ENCODE results near the gene FLNC. TPM values are rescaled to one million over a fixed set of nuclear protein-coding genes. Genes with fewer than 3 reads are reported as not detected.

FLNC gene
- total RNA-seq, 3 donors from 2014 or later (not counting 1 experiment from before 2014, with no cell fraction given), result 0.05 to 0.25 TPM; not detected in 1

DNA sequence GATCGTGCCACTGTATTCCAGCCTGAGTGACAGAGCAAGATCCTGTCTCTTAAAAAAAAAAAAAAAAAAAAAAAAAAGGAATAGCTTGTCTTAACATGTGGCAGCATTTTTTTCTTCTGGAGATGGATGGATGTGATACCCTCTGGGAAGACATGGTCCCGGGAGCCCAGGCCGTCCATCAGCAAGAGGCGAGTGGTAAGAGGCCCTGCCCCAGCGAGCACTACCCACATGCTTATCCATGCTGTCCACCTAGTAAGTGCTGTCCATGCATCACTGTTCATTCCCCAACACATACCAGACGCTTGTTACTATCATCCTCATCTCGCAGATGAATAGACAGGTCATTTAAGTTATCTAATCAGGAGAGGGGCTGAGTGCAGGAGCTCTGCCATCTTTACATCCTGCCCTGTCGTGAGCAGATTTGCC is 45.3 kb downstream of the FLNC start:
- no peak for TF ChIP-seq CTCF (IDR thresholded peaks at IDR 0.05)
- no peak for DNase-seq
- Histone ChIP-seq H3K27ac (ENCODE audit: low read length) (no peak overlapping the region), H3K36me3 (ENCODE audit: control insufficient read depth, insufficient read depth, low read length) (no peaks in the 10 kb centered on the region), H3K4me1 (ENCODE audit: control insufficient read depth, insufficient read depth, low read length) (no peaks in the 10 kb centered on the region), H3K4me3 (ENCODE audit: low read length) (no peak overlapping the region), H3K27me3 (ENCODE audit: control insufficient read depth, insufficient read depth, low read length) (no peaks in the 10 kb centered on the region), H3K9me3 (ENCODE audit: control insufficient read depth, insufficient read depth, low read length) (no peaks in the 10 kb centered on the region)
- no peak overlapping the region for H3K27ac Mint-ChIP-seq
- H3K27me3 Mint-ChIP-seq (ENCODE audit: low read depth in 2 of 2), result no peaks in the 10 kb centered on the region
- no peak for ATAC-seq
- intact Hi-C loops (cut with micrococcal nuclease), result no loop called here
- no peaks in the 10 kb centered on the region for H3K9me3 Mint-ChIP-seq
- no peaks in the 10 kb centered on the region for H3K4me1 Mint-ChIP-seq
- H3K36me3 Mint-ChIP-seq, result no peaks in the 10 kb centered on the region
- 88% methylated on average over 8 of the region's 8 CpGs for WGBS (ENCODE audit: insufficient coverage)
- no peak overlapping the region for H3K4me3 Mint-ChIP-seq

- H3K36me3 Mint-ChIP-seq, result no peaks in the 10 kb centered on the region
- no peaks in the 10 kb centered on the region for H3K27me3 Mint-ChIP-seq (ENCODE audit: low read depth in 2 of 2)
- ATAC-seq, result no peak
- Histone ChIP-seq H3K9me3 (ENCODE audit: control insufficient read depth, insufficient read depth, low read length) (no peaks in the 10 kb centered on the region), H3K27me3 (ENCODE audit: control insufficient read depth, insufficient read depth, low read length) (no peaks in the 10 kb centered on the region), H3K4me1 (ENCODE audit: control insufficient read depth, insufficient read depth, low read length) (no peaks in the 10 kb centered on the region), H3K4me3 (ENCODE audit: low read length) (no peak overlapping the region), H3K27ac (ENCODE audit: low read length) (no peak overlapping the region), H3K36me3 (ENCODE audit: control insufficient read depth, insufficient read depth, low read length) (no peaks in the 10 kb centered on the region)
- DNase-seq, result no peak
- H3K4me1 Mint-ChIP-seq, result no peaks in the 10 kb centered on the region
- no peak overlapping the region for H3K4me3 Mint-ChIP-seq
- intact Hi-C loops (cut with micrococcal nuclease), result no loop called here
- TF ChIP-seq CTCF (IDR thresholded peaks at IDR 0.05), result no peak
- WGBS (ENCODE audit: insufficient coverage), result 88% methylated on average over 3 of the region's 3 CpGs
- no peak overlapping the region for H3K27ac Mint-ChIP-seq
- no peaks in the 10 kb centered on the region for H3K9me3 Mint-ChIP-seq
Observed at GRCh38 chr7:128876127-128876526, 45.9 kb downstream of the FLNC start.

GRCh38 chr7:128876586-128876977 is 46.4 kb downstream of the FLNC start:
- Mint-ChIP-seq H3K27ac (no peak overlapping the region), H3K27me3 (ENCODE audit: low read depth in 2 of 2) (no peaks in the 10 kb centered on the region), H3K4me3 (no peak overlapping the region), H3K9me3 (no peaks in the 10 kb centered on the region), H3K36me3 (no peaks in the 10 kb centered on the region), H3K4me1 (no peaks in the 10 kb centered on the region)
- no peak for TF ChIP-seq CTCF (IDR thresholded peaks at IDR 0.05)
- DNase-seq (no peak), ATAC-seq (no peak)
- H3K4me1 ChIP-seq (ENCODE audit: control insufficient read depth, insufficient read depth, low read length), result no peaks in the 10 kb centered on the region
- no peaks in the 10 kb centered on the region for H3K36me3 ChIP-seq (ENCODE audit: control insufficient read depth, insufficient read depth, low read length)
- no peaks in the 10 kb centered on the region for H3K9me3 ChIP-seq (ENCODE audit: control insufficient read depth, insufficient read depth, low read length)
- H3K4me3 ChIP-seq (ENCODE audit: low read length), result no peak overlapping the region
- H3K27me3 ChIP-seq (ENCODE audit: control insufficient read depth, insufficient read depth, low read length), result no peaks in the 10 kb centered on the region
- WGBS (ENCODE audit: insufficient coverage), result 87% methylated on average over 5 of the region's 5 CpGs
- no peak overlapping the region for H3K27ac ChIP-seq (ENCODE audit: low read length)
- intact Hi-C loops (cut with micrococcal nuclease), result no loop called here

GRCh38 chr7:128876978-128877755 is 47.0 kb downstream of the FLNC start:
- intact Hi-C loops (cut with micrococcal nuclease), result no loop called here
- ATAC-seq (no peak), DNase-seq (no peak)
- H3K4me1 Mint-ChIP-seq, result no peaks in the 10 kb centered on the region
- H3K9me3 ChIP-seq (ENCODE audit: control insufficient read depth, insufficient read depth, low read length), result no peaks in the 10 kb centered on the region
- no peak overlapping the region for H3K4me3 ChIP-seq (ENCODE audit: low read length)
- no peaks in the 10 kb centered on the region for H3K27me3 Mint-ChIP-seq (ENCODE audit: low read depth in 2 of 2)
- TF ChIP-seq CTCF (IDR thresholded peaks at IDR 0.05), result no peak
- H3K4me3 Mint-ChIP-seq, result no peak overlapping the region
- H3K27ac ChIP-seq (ENCODE audit: low read length), result no peak overlapping the region
- H3K4me1 ChIP-seq (ENCODE audit: control insufficient read depth, insufficient read depth, low read length), result no peaks in the 10 kb centered on the region
- 94% methylated on average over 32 of the region's 32 CpGs for WGBS (ENCODE audit: insufficient coverage)
- no peak overlapping the region for H3K27ac Mint-ChIP-seq
- H3K27me3 ChIP-seq (ENCODE audit: control insufficient read depth, insufficient read depth, low read length), result no peaks in the 10 kb centered on the region
- H3K36me3 ChIP-seq (ENCODE audit: control insufficient read depth, insufficient read depth, low read length), result no peaks in the 10 kb centered on the region
- H3K36me3 Mint-ChIP-seq, result no peaks in the 10 kb centered on the region
- no peaks in the 10 kb centered on the region for H3K9me3 Mint-ChIP-seq

Data from natural killer cell (primary cell).